AG04450 (cell line): ENCODE results near the gene POMT2. TPM values are rescaled to one million over a fixed set of nuclear protein-coding genes. Genes with fewer than 3 reads are reported as not detected.

Source experiments
- CTCF ChIA-PET: fragments of 300-600, 350-600 bp; formaldehyde crosslinking; extraction: SDS; loops from one replicate; lab custom pipeline; 2022; ENCODE audit warnings: antibody characterized with exemption, inconsistent platforms; lab: Charles Lee
- POLR2A ChIA-PET: fragments of 350-600 bp; formaldehyde crosslinking; extraction: SDS; loops from one replicate; lab custom pipeline; 2021; ENCODE audit warnings: antibody characterized with exemption, inconsistent platforms; lab: Yijun Ruan, JAX
- DNase-seq: peaks from one replicate; pipeline ENCODE4 v3.0.0-alpha.2; 2011; ENCODE audit warnings: low read depth, low spot score
- H3K27ac ChIP-seq: one replicate; pipeline ENCODE4 v1.5.1; 2012; ENCODE audit warnings: low read depth, low read length, control low read depth
- H3K27me3 ChIP-seq: one replicate; pipeline ENCODE4 v1.6.0; 2012; ENCODE audit warnings: low read length; ENCODE audit not compliant: control insufficient read depth, insufficient read depth
- H3K4me3 ChIP-seq: 2 replicates; pipeline ENCODE4 v1.5.1; 2011; ENCODE audit warnings: mild to moderate bottlenecking, low read depth, low read length, control low read depth
- H3K9me3 ChIP-seq: 2 replicates; pipeline ENCODE4 v1.5.1; 2012; ENCODE audit warnings: low read length; ENCODE audit not compliant: control insufficient read depth, insufficient read depth
- polyA plus RNA-seq: library from polyadenylated mRNA; depleted of rRNA; stranded (reverse); fragments of >200 nt; gene quantifications from 2 replicates; pipeline ENCODE4 v1.2.3, GENCODE V29; 2011
- TF ChIP-seq, protein P1 (sequence below): IDR thresholded peaks from 2 replicates; pipeline ENCODE4 v1.5.1; 2011; ENCODE audit warnings: low read depth, low read length, control low read depth, inconsistent platforms

POMT2 gene
- polyA plus RNA-seq, 1 experiment, result 17.2 TPM

DNA sequence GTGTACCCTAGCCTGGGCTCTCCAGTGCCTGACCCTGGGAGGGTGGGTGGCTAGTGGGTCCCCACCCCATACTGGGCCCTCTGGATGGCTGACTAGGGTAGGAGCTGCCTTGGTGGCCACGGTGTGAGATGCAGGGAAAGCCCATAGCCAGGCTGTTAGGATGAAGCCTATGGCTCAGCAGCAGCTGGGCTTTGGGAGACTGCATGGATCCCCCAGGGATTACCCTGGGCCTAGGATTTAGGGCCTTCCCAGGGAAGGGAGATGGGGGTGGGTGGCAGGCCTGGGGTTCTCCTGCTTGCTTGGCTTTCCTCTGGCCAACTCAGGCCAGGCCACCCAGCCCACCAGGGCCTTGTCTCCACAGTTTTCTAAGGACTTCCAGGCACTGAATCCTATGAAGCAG lies 6.4 kb upstream of the POMT2 start:
- no peak for DNase-seq
- TF ChIP-seq, protein P1, sequence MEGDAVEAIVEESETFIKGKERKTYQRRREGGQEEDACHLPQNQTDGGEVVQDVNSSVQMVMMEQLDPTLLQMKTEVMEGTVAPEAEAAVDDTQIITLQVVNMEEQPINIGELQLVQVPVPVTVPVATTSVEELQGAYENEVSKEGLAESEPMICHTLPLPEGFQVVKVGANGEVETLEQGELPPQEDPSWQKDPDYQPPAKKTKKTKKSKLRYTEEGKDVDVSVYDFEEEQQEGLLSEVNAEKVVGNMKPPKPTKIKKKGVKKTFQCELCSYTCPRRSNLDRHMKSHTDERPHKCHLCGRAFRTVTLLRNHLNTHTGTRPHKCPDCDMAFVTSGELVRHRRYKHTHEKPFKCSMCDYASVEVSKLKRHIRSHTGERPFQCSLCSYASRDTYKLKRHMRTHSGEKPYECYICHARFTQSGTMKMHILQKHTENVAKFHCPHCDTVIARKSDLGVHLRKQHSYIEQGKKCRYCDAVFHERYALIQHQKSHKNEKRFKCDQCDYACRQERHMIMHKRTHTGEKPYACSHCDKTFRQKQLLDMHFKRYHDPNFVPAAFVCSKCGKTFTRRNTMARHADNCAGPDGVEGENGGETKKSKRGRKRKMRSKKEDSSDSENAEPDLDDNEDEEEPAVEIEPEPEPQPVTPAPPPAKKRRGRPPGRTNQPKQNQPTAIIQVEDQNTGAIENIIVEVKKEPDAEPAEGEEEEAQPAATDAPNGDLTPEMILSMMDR, result no peak
- Histone ChIP-seq H3K9me3 (no peaks in the 10 kb centered on the region), H3K27me3 (no peaks in the 10 kb centered on the region), H3K4me3 (no peak overlapping the region), H3K27ac (no peak overlapping the region)
- CTCF ChIA-PET, result no interaction called here
- POLR2A ChIA-PET, result no interaction called here

DNA sequence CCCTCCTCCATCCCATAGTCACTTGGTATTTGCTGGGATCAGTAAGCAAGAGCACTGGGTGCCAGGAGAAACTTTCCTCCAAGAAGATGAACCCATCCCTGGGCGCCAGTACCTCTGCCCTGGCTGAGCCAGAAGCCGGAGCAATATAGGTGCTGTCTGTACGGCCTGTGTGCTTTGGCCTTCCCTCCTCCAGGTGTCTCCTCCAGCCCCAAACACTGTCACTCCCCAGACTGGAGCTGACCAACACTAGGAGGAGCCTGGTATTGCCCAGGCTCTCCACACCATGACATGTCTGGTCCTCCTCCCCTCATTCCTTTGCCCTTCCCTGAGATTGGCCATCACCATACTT lies 5.0 kb upstream of the POMT2 start:
- TF ChIP-seq, protein P1, result no peak
- no peaks in the 10 kb centered on the region; the same call in 1 of the 2 replicates for H3K9me3 ChIP-seq
- POLR2A ChIA-PET, result no interaction called here
- CTCF ChIA-PET, result interaction anchor here (2.6 kb wide), 1 partner anchor 10 kb away, joined by 14 read pairs; no protein-coding TSS in a partner anchor
- H3K27ac ChIP-seq, result no peak overlapping the region
- no peak for DNase-seq
- H3K27me3 ChIP-seq, result no peaks in the 10 kb centered on the region
- no peak overlapping the region for H3K4me3 ChIP-seq

DNA sequence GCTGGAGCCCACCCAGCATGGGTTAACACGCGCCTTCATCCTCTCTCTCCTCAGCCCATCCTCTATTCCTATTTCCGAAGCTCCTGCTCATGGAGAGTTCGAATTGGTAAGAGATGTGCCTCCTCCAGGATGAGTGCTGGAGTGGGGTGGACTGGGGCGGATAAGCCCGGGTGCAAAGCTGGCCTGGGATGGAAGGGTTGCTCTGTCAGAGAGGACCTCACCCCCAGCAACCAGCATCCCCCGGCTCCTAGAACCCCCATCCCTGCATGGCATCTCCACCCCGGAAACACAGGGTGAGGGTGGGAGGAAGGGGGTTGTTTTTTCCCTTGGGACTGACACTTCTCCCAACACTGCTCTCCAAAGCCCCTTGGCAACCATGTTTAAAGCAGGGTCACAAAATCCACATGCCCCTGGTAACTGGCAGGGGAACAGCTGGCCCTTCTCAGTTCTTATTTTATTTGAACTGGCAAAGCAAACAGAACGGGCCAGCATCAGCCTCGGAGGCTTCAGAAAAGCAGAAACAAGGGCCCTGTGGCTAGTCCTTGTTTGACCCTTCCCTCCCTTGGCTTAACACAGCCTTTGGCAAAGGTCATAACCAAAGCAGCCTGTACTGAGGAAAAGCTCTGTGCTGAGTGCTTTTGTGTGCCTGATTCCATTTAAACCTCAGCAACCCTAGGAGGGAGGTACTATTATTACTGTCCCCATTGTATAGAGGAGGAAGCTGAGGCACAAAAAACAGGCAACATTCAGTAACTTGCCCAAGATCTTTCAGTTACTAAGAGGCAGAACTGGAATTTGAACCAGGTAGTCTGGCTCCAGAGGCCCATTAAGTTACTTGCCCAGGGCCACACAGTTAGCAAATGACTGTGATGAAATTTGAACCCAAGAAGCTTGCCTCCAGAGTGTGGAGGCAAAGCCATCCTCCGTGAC lies 4.4 kb upstream of the POMT2 start:
- TF ChIP-seq, protein P1, result no peak
- Histone ChIP-seq H3K9me3 (no peaks in the 10 kb centered on the region; the same call in 1 of the 2 replicates), H3K27ac (no peak overlapping the region), H3K4me3 (no peak overlapping the region), H3K27me3 (no peaks in the 10 kb centered on the region)
- ChIA-PET POLR2A (no interaction called here), CTCF (interaction anchor here (2.6 kb wide), 1 partner anchor 9 kb away, joined by 14 read pairs; no protein-coding TSS in a partner anchor)
- DNase-seq, result no peak

DNA sequence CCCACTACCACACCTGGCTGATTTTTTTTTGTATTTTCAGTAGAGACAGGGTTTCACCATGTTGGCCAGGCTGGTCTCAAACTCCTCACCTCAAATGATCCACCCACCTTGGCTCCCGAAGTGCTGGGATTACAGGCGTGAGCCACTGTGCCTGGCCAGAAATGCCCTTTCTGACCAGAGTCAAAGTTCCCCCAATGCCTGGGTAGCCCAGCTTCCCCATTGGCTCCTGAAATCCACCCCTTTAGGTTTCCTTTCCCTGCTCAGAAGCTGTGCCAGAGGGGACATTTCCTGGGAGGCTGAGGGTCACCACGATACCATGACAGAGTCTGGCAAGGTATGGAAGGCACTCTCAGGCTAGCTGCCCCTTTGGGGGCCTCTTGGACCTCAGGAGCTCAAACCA lies 3.6 kb upstream of the POMT2 start:
- H3K27me3 ChIP-seq, result no peaks in the 10 kb centered on the region
- H3K9me3 ChIP-seq, result no peaks in the 10 kb centered on the region; the same call in 1 of the 2 replicates
- DNase-seq, result no peak
- H3K27ac ChIP-seq, result no peak overlapping the region
- H3K4me3 ChIP-seq, result no peak overlapping the region
- TF ChIP-seq, protein P1, result no peak
- ChIA-PET CTCF (interaction anchor here (2.6 kb wide), 1 partner anchor 8 kb away, joined by 14 read pairs; no protein-coding TSS in a partner anchor), POLR2A (no interaction called here)

DNA sequence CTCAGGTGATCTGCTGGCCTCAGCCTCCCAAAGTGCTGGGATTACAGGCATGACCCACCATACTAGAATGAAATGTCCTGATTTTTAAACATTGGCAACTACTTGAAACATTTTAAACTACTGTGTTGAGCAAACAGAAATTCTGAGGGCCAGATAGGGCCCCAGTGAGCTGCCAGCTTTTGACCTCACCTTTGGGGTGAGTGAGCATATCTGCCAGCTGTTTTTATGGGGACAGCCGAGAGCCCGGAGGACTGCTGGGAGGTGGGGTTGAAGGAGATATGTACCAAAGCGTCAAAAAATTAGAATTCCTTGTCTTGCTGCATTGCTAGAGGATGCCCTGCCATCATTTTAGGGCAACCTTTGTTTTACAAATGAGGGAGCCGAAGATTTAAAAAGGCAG lies 2.9 kb upstream of the POMT2 start:
- Histone ChIP-seq H3K9me3 (no peaks in the 10 kb centered on the region; the same call in 1 of the 2 replicates), H3K4me3 (no peak overlapping the region), H3K27me3 (no peaks in the 10 kb centered on the region), H3K27ac (no peak overlapping the region)
- ChIA-PET POLR2A (no interaction called here), CTCF (interaction anchor here (2.6 kb wide), 1 partner anchor 8 kb away, joined by 14 read pairs; no protein-coding TSS in a partner anchor)
- no peak for DNase-seq
- TF ChIP-seq, protein P1, result no peak
